COR-L47 (cell line): ENCODE data around the gene SRGAP1.
"Not testable (repeated sequence)": the region's sequence is repeated elsewhere in the genome, so short reads cannot be mapped to it uniquely, and the experiment has no call there.

Source experiments
- DNase-seq: peaks from one replicate; lab custom pipeline; 2025; lab: John Stamatoyannopoulos, UW

Gene SRGAP1

DNA sequence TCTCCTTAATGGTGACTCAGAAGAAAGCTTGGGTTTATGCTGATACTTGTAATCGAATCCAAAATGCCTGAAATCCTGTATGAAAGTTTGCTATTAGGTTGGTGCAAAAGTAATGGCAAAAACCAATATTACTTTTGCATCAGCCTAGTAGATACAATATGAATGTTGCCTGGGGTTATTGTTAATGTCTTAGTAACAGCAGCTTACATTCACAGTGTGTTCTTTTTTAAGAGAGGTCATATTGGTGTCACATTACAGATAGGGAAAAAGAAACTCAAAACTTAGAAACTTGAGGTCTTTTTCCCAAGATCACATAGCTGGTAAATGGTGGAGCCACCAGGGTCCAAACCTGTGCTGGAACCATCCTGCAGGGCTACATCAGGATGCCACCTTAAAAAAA lies 25.2 kb downstream of the SRGAP1 start:
- DNase-seq = no peak

DNA sequence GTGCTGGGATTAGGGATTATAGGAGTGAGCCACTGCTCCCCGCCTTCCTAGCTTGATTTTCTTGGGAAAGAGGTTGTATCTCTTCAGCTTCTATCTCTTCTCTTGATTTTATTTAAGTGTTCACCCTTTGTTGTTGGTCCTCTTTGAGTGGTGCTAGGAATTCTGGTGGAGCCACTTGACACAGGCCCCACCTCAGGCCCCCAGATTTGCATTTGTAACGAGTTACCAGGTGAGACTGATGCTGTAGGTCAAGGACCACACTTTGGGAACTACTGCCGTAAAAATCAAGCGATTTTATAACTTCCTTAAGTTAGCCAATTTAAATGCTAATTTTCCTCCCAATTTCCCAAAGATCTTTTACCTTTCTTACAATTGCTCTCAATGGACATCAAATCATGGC lies 26.3 kb downstream of the SRGAP1 start:
- DNase-seq = no peak

DNA sequence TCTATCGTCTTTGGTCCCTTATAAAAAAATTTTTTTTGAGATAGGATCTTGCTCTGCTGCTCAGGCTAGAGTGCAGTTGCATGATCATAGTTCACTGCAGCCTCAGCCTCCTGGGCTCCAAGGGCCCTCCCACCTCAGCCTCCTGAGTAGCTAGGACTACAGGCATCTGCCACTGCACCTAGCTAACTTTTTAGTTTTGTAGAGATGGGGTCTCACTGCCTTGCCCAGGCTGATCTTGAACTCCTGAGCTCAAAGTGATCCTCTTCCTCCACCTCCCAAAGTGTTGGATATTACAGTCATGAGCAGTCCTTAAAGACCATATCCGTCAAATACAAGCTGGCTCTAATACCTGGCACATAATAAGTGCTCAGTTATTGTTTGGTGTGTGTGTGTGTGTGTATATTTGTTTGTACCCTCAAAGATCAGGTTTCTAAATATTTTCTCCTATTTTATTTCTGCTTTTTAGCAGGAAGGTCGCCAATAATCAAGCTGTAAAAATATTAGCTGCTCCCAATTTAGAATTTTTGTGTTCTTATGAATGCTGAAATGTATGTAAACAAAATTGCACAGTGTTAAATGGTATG lies 30.5 kb downstream of the SRGAP1 start:
- no peak for DNase-seq

- DNase-seq = no peak
Observed at GRCh38 chr12:63875703-63876102, 31.2 kb downstream of the SRGAP1 start.

DNA sequence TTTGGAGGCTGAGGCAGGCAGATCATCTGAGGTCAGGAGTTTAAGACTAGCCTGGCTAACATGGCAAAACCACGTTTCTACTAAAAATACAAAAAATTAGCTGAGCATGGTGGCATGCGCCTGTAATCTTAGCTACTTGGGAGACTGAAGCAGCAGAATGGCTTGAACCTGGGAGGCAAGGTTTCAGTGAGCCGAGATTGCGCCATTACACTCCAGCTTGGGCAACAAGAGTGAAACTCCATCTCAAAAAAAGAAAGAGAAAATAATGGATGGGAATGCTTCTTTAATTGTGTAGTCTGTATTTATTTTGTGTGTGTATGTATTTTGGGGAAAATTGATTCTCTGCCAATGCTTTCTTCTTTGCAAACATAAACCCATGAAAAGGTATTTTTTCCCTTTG lies 32.5 kb downstream of the SRGAP1 start:
- DNase-seq = no peak

DNA sequence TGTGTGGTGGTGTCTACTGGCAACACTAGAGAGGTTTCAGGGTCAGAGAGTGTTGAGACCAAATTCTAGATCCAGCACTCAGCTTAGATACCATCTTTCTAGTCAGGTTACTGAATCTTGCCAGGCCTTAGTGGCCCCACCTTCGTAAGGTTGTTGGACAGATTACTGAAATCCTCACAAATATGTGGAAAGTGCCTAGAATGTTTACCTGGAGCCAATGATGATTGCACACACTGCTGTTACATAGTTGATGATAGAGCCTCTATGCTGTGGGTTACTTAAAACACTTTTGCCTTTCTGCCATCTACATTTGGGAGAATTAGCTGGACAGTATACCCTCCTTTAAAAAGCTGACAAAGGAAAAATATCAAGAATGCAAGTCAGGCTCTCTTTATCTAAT lies 33.2 kb downstream of the SRGAP1 start:
- DNase-seq = no peak

- DNase-seq = not testable (repeated sequence)
Observed at GRCh38 chr12:63880235-63880634, 35.7 kb downstream of the SRGAP1 start.

GRCh38 chr12:63880742-63881263 lies 36.3 kb downstream of the SRGAP1 start:
- no peak for DNase-seq

- peak; percentile 81 for DNase-seq
Observed at GRCh38 chr12:63882844-63883243, 38.3 kb downstream of the SRGAP1 start.

DNA sequence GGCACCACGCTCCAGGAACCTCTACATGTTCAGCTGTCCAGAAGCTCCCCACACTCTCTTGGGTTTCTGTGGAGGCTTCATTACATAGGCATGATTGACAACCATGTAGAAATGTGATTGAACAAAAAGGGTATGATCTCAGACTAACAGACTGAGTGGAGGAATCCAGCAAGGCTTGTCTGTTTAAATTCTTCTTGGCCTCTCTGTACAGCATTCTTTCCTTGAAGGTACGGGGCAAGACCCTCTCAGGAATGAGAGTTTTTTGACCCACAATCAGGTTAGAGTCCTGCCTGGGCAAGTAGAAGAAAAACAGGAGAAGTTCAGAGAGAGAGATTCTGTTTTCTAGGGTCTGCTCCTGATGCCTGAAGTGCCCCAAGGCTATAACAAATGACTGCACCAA lies 40.9 kb downstream of the SRGAP1 start:
- no peak for DNase-seq

- DNase-seq = no peak
Observed at GRCh38 chr12:63888908-63889635, 44.6 kb downstream of the SRGAP1 start.

GRCh38 chr12:63889721-63890509 lies 45.4 kb downstream of the SRGAP1 start:
- no peak for DNase-seq

GRCh38 chr12:63893170-63893569 lies 48.7 kb downstream of the SRGAP1 start:
- no peak for DNase-seq

- DNase-seq = no peak
Observed at GRCh38 chr12:63894132-63894531, 49.6 kb downstream of the SRGAP1 start.

- no peak for DNase-seq
Observed at GRCh38 chr12:63895841-63896240, 51.3 kb downstream of the SRGAP1 start.

DNA sequence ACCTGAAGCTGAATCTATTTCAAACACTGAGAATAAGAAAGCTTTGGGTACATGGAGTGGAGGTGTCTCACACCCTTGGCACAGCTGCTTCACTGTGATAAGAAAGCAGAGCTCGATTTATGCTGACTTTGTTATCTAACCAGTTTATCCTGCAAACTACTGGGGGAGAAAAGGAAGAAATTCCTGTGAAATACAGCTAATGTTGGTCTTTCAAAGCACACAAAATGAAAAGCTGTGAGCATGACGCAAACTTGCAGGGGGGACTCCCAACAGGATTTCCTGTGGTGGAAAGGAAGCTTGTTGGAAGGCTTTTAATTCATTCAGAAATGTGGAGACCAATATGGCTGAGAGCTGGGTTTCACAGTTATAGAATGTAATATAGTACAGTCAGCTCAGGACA lies 53.4 kb downstream of the SRGAP1 start:
- DNase-seq = no peak

DNA sequence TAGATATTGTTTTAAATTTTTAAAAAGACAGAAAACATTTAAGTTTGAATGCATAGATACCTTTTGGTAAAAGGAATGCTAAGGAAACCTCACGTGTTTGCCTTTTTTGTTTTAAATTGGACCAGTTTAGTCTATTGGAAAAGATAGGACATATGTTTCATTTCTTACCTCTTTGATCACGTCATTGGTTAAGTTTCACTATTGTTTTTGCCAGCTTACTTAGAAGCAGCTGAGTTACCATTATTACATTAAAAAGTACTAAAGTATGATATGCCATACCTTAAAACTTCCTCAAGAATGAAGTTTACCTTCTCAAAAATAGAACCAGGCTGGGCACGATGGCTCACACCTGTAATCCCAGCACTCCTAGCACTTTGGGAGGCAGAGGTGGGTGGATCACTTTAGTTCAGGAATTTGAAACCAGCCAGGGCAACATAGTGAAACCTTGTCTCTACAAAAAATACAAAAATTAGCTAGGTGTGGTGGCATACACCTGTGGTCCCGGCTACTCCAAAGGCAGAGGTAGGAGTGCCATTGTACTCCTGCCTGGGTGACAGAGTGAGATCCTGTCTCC lies 54.4 kb downstream of the SRGAP1 start:
- DNase-seq = no peak

- no peak for DNase-seq
Observed at GRCh38 chr12:63899396-63899795, 54.9 kb downstream of the SRGAP1 start.

GRCh38 chr12:63900922-63901793 lies 56.7 kb downstream of the SRGAP1 start:
- DNase-seq = no peak

DNA sequence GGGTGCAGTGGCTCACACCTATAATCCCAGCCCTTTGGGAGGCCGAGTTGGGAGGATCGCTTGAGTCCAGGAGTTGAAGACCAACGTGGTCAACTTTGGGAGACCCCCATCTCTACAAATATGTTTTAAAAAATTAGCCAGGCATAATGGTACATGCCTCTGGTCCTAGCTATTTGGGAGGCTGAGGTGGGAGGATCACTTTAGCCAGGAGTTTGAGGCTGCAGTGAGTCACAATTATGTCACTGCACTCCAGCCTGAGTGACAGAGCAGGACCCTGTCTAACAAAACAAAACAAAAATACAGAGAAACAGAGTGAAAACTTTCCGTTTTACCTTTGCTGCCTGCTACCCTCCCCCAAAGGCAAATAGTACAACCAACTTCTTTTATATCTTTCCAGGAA lies 60.2 kb downstream of the SRGAP1 start:
- no peak for DNase-seq

DNA sequence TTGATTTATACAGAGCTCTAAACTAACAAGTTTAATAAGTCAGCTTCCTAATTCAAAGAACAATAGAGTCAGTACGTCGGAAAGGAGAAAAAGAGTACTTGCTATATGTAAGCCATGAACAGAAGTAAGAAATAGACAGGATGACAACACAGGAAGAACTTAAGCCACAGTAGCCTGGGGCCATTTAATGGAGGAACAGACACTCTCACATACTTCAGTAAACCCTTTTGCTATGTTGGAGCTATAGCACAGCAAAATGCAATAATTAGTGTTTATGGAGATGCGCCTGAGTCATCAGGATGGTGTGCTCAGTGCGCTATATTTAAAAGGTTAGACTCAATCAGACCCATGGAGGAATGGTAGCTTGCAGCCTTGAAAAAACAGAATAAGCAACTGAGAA lies 61.0 kb downstream of the SRGAP1 start:
- DNase-seq = no peak

- DNase-seq = no peak
Observed at GRCh38 chr12:63906876-63907275, 62.4 kb downstream of the SRGAP1 start.
